Adipose tissue (tissue), 3 donors: ENCODE measurements around the gene TMEM221. TPM values are rescaled to one million over a fixed set of nuclear protein-coding genes. Genes with fewer than 3 reads are reported as not detected.
"Not testable (repeated sequence)": the region's sequence is repeated elsewhere in the genome, so short reads cannot be mapped to it uniquely, and the experiment has no call there.

ENCODE experiments used
- H3K27ac ChIP-seq: one replicate; pipeline ENCODE4 v1.5.1; 2013; ENCODE audit warnings: low read depth, low read length
- WGBS, 3 donors: extraction: QIAGEN DNeasy Blood & Tissue Kit; methylation state at CpG; one replicate each; pipeline ENCODE4 v1.1.7; 2013; 5-methylcytosine and 5-hydroxymethylcytosine counted together
- polyA plus RNA-seq, 3 donors: library from polyadenylated mRNA; stranded (reverse); fragments of 200-250 nt; gene quantifications; one replicate each; pipeline ENCODE4 v1.2.3, GENCODE V29; 2013
- donor health status: healthy with polysubstance abuse.
- donor health status: Bipolar disorder and iron deficiency.
- donor health status: healthy.

TMEM221 gene
- polyA plus RNA-seq, 3 donors: 0.06 to 0.59 (median 0.34) TPM

DNA sequence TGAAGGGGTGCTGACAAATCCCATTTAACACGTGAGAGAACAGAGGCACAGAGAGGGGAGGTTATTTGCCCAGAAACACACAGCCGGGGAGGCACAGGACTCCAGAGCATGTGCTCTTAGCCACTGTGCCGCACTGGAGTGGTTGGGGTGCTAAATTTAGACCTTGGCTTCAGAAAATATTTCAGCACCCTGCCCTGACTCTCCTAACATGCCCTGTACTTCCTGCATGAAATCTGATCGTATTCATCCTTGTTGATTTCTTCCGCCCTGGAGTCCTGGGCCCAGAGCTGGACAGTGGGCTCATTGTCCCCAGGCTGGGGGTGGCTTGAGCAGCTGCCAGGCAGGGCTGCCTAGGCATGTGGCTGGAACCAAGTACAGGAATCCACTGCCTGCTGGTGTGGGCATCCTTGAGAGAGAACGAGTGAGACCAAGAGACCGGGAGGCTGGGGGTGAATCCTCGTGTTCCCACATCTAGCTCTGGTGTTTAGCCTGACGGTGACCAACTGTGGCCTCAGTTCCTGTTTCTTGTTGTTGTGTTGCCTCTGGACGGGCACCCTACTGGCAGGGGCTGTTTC is 27.2 kb upstream of the TMEM221 start:
- no peak overlapping the region for H3K27ac ChIP-seq
- 43 to 54% (median 46%) methylated on average over 10 of the region's 10 CpGs for WGBS, 3 donors

GRCh38 chr19:17475011-17475540 is 26.6 kb upstream of the TMEM221 start:
- 72 to 84% (median 75%) methylated on average over 6 of the region's 6 CpGs for WGBS, 3 donors
- H3K27ac ChIP-seq: not testable (repeated sequence)

- WGBS, 3 donors: 65 to 94% (median 72%) methylated on average over 9 of the region's 9 CpGs
- no peak overlapping the region for H3K27ac ChIP-seq
These were observed 24.6 kb upstream of the TMEM221 start for GRCh38 chr19:17473041-17473440.

DNA sequence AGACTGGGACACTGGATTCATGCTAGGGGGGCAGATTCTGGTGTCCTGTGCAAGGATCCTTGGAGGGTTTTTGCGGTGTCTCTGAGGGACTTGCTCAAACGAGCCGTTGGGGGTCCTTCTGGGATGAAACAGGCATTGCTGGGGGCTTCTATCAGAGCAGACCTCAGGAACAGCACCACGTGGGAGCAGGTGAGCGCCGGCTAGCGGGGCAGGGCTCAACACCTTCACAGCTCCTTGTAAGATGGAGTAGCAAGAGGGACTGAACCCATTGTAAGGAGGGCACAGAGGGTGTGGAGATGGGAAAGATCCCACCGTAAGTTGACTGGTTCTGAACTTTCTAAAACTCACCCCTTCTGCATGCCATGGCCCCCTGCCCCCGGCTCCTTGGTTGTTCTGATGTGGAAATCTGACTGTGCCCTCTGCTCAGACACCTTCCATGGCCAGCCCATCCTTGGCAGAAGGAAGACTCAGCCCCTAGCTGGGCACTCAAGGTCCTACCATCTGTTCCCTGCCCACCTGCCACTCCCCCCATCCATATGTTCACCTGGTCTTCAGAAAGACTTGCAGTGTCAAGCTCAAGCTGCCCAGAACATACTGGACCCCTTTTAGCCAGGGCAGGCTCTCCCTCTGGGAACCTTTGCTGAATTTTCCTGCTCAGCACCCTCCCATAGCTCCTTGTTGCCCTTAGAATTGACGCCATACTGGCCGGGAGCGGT is 23.1 kb upstream of the TMEM221 start:
- 57 to 66% (median 65%) methylated on average over 12 of the region's 12 CpGs for whole genome bisulfite sequencing, 3 donors
- H3K27ac ChIP-seq: no peak overlapping the region

GRCh38 chr19:17470068-17470841 is 21.8 kb upstream of the TMEM221 start, which contains the start of gene SLC27A1:
TSS of gene SLC27A1 (plus strand) at chr19:17470524. CDS start at chr19:17470541, 17 bp downstream.
- H3K27ac ChIP-seq: no peak within 1 kb of the TSS
- 0% methylated on average over 56 to 67 of the region's 67 CpGs for WGBS, 3 donors

DNA sequence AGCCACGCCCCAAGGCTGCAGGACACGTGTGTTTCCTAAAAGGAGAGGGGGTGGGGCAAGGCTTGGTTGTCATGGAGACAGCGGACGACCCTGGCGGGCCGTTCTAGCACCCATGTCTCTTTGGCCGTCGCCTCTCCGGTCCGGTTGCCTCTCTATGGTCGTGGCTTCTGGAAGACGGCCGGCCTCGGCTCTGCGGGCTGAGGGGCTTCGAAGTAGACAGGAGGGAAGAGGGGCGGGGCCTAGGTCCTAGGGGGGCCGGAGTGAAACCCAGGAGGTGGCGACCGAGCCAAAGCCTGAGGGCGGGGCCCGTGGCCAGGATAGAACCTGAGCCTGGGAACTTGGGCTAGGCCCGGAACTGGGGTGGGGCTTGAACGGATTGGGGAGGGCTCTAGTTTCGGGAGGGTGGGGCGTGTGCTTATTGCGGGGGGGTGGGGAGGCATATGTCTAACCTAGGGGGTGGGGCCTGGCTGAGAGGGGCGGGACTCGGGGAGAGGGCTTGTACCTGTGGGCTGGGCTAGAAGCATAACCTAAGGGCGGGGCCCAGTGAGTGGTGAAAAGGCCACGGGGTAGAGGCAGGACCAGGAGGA is 21.1 kb upstream of the TMEM221 start:
- whole genome bisulfite sequencing, 3 donors: 0 to 1% (median 0%) methylated on average over 29 to 31 of the region's 31 CpGs
- H3K27ac ChIP-seq: no peak overlapping the region

DNA sequence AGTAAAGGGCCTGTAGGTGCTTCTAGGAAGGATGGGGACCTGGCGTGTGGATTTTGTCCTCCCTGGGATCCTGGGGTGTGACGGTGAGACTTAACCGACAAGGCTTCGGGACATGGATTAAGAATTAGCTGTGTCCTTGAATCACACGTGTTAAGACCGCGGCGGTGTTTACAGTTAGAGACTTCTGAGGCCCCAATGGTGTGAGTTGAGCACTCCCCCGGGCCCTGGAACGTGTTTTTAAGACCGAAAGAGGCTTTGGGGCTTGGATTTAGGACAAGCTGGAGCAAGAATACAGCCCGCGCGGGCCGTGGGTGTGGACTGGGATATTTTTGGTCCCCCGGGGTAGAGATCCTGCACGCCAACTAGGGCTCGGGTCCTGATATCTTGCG is 20.6 kb upstream of the TMEM221 start:
- WGBS, 3 donors: 3 to 7% (median 4%) methylated on average over 19 of the region's 19 CpGs
- H3K27ac ChIP-seq: no peak overlapping the region

DNA sequence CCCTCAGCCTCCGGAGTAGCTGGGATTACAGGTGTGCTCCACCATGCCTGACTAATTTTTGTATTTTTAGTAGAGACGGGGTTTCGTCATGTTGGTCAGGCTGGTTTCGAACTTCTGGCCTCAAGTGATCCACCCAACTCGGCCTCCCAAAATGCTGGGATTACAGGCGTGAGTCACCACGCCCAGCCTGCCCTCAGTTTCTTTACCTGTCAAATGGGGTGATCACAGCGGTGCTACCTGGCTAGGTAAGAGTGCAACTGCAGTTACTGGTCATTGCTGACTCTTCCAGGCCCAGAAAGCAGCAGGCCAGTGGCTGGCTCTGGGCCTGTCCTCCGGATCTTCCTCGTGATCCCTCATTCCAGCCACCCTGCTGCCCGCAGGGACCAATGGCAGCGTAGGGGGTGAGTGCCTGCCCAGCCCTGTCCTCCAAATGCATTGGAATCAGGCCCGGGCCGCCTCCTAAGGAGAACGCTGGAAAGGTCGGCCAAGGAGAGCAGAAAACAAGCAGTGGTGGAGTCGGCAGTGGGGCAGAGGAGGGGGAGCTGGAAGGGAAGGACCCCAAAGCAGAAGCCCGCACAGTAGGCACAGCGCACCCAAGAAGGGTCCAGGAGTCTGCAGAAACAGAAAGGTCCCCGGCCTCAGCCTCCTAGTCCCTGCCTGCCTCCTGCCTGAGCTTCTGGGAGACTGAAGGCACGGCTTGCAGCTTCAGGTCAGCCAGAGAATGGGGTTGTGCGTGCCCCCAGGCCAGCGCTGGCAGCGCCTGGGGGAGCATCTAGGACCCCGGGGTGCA is 20.0 kb upstream of the TMEM221 start:
- 61 to 65% (median 62%) methylated on average over 24 to 25 of the region's 25 CpGs for WGBS, 3 donors

DNA sequence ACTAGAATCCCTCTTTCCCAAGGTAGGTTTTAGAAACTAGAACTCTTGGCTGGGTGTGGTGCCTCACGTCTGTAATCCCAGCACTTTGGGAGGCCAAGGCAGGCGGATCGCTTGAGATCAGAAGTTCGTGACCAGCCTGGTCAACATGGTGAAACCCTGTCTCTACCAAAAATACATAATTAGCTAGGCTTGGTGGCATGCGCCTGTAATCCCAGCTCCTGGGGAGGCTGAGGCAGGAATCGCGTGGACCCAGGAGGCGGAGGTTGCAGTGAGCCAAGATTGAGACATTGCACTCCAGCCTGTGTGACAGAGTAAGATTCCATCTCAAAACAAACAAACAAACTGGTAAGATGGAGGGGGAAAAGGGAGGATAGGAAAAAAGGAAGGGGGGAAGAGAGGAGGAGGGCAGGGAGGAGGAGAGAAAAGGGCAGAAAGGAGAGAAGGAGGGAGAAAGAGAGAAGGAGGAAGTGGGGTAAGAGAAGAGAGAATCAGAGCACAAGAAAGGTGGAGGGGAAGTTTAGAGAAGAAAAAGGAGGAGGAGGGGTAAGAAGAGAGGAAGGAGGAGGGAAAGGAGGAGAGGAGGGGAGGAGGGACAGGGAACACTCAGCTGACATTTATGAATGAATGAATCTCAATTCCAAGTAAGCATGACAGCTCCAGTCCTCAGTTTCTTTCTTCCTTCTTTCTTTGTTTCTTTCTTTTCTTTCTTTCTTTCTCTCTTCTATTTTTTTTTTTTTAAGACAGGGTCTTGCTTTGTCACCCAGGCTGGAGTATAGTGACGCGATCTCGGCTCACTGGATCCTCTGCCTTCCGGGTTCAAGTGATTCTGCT is 19.2 kb upstream of the TMEM221 start:
- H3K27ac ChIP-seq: no peak overlapping the region
- 60 to 79% (median 75%) methylated on average over 12 of the region's 12 CpGs for WGBS, 3 donors

More for the DNA sequence above, 20.0 kb upstream of the TMEM221 start:
- no peak overlapping the region for H3K27ac ChIP-seq

- H3K27ac ChIP-seq: no peak overlapping the region
- 39 to 45% (median 40%) methylated on average over 6 of the region's 6 CpGs for WGBS, 3 donors
These were observed 18.0 kb upstream of the TMEM221 start for GRCh38 chr19:17466487-17466850.

DNA sequence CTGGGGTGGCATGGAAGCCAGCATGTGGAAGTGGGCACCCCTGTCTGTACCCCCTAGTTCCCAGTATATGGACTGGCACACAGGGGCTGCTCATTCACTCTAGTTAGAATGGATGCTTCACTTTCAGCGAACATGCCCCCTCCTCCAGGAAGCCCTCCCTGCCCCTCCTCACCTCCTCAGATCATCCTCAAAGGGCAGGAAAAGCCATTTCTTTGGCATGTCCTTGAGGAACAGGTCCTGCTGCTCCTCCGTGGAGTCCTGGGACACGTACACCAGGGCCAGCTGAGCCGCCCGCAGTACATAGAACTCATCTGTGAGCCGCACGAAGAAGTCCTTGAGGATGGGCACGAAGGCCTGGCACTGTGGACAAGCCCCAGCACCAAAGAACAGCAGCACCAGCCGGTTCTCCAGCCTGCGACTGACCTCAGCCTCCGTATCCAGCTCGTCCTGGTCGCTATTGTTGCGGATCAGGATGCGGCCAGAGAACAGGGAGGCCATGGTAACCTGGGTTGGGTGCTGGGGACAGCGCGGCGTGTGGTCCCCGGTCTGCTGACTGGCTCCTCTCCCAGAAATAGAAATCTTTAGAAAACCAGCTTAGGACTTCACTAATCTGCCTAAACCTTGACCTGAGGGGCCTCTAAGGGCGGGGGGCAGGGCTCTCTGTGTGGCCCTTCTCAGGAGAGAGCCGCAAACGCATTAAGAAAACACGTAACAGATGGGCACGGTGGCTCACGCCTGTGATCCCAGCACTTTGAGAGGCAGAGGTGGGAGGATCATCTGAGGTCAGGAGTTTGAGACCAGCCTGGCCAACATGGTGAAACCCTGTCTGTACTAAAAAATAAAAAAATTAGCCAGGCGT is 12.1 kb upstream of the TMEM221 start, which contains the start of gene NXNL1:
TSS of gene NXNL1 (minus strand) at position 555 of the 859 bp plus-strand sequence. CDS start at position 498, 57 bp downstream.
- no peak within 1 kb of the TSS for H3K27ac ChIP-seq
- 79 to 89% (median 88%) methylated on average over 26 of the region's 26 CpGs for WGBS, 3 donors

- 72 to 79% (median 77%) methylated on average over 3 of the region's 3 CpGs for WGBS, 3 donors
These were observed 10.5 kb upstream of the TMEM221 start for GRCh38 chr19:17458970-17459369.

DNA sequence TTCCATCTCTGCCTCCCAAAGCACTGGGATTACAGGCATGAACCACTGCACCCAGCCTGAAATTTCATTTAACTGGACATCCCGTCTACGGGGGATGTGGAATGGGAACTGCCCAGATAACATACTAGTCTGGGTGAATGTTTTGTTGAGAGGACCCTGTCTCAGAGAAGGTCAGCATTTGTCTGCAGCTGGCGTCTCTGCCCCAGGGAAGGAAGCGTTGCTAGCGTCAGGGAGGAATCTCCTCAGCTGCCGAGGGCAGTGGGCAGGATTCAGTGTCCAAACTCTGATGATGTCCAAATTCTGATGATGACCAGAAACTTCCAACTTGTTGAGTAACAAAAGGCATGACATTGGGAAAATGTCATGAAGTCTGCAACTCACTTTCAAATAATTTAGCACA is 9.1 kb upstream of the TMEM221 start:
- WGBS, 3 donors: 38 to 46% (median 42%) methylated on average over 6 of the region's 6 CpGs

More at GRCh38 chr19:17458970-17459369, 10.5 kb upstream of the TMEM221 start:
- H3K27ac ChIP-seq: no peak overlapping the region

GRCh38 chr19:17456127-17456526 is 7.7 kb upstream of the TMEM221 start:
- 60 to 81% (median 73%) methylated on average over 11 of the region's 11 CpGs for WGBS, 3 donors
- no peak overlapping the region for H3K27ac ChIP-seq

More for the DNA sequence above, 9.1 kb upstream of the TMEM221 start:
- no peak overlapping the region for H3K27ac ChIP-seq

GRCh38 chr19:17455308-17456123 is 7.0 kb upstream of the TMEM221 start:
- H3K27ac ChIP-seq: no peak overlapping the region
- WGBS, 3 donors: 16 to 19% (median 17%) methylated on average over 47 to 58 of the region's 58 CpGs
